ENCODE measurements around the gene ANKRD6. TPM values are rescaled to one million over a fixed set of nuclear protein-coding genes. Genes with fewer than 3 reads are reported as not detected.
A peak's percentile ranks its signal among the peaks of the same experiment; 100 is the strongest.

Gene ANKRD6
- total and polyA plus RNA-seq, 11 donors: 3.5 to 14.1 (median 10.2) TPM

DNA sequence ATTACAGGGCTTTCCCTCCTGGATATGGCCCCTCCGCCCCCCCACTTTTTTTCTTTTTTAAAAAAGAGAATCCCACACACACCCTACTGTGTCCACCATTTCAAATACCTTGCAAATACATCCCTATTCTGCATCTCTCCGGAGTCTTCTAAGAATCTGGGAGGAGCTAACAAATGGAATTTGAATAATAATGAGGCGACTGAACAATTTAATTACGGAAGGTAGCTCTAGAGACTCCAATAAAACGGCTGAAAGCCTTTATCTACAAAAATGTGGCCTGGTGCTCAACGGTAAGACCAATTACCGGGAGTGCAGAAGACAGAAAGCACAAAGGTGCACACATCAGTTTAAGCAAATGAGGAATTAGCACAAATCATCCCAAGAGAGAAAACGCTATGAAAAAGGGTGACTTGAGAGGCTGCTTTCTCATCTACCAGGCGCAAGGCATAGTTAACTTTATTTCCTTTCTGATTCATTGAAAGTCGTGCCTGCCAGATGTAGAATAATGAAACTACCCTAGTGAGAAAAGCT lies 22.7 kb upstream of the ANKRD6 start:
- WGBS, 4 donors: 42 to 58% (median 46%) methylated on average over 10 of the region's 10 CpGs
- intact Hi-C loops (cut with DNase I): loop anchor here in 5 of 10 donors (5.0 kb wide), 3 partner anchors 33 to 328 kb away; partner anchors contain the start of gene PNRC1 (in 1 of the 5)

GRCh38 chr6:89410788-89411144 lies 22.2 kb upstream of the ANKRD6 start:
- DNase-seq (no peak), ATAC-seq (no peak)
- peak overlapping the region; percentile 69 to 96 (median 84) for H3K4me3 ChIP-seq
- no peaks in the 10 kb centered on the region for H3K27me3 ChIP-seq
- TF ChIP-seq CTCF (IDR thresholded peaks at IDR 0.05): no peak
- no peak for TF ChIP-seq POLR2A (IDR thresholded peaks at IDR 0.05)
- peaks cover 0 to 55% (median 17%) of the 10 kb centered on the region in 12 donors for H3K4me1 ChIP-seq
- H3K27ac ChIP-seq: peak overlapping the region; percentile 79 to 94 (median 91)
- intact Hi-C loops (cut with DNase I): loop anchor here in 5 of 10 donors (5.0 kb wide), 3 partner anchors 33 to 328 kb away; partner anchors contain the start of gene PNRC1 (in 1 of the 5)
- no peaks in the 10 kb centered on the region for H3K9me3 ChIP-seq
- H3K36me3 ChIP-seq: no peaks in the 10 kb centered on the region
- 7 to 13% (median 9%) methylated on average over 4 of the region's 4 CpGs for whole genome bisulfite sequencing, 4 donors

More for the DNA sequence above, 22.7 kb upstream of the ANKRD6 start:
- peak overlapping the region in 11 of 12 donors; percentile 69 to 96 (median 85) for H3K4me3 ChIP-seq
- H3K9me3 ChIP-seq: no peaks in the 10 kb centered on the region
- H3K36me3 ChIP-seq: no peaks in the 10 kb centered on the region
- DNase-seq: no peak
- H3K4me1 ChIP-seq: peaks cover 0 to 55% (median 17%) of the 10 kb centered on the region in 12 donors
- ATAC-seq: no peak
- H3K27ac ChIP-seq: peak overlapping the region in 11 of 12 donors; percentile 83 to 94 (median 91)
- no peaks in the 10 kb centered on the region for H3K27me3 ChIP-seq
- no peak for TF ChIP-seq CTCF (IDR thresholded peaks at IDR 0.05)

DNA sequence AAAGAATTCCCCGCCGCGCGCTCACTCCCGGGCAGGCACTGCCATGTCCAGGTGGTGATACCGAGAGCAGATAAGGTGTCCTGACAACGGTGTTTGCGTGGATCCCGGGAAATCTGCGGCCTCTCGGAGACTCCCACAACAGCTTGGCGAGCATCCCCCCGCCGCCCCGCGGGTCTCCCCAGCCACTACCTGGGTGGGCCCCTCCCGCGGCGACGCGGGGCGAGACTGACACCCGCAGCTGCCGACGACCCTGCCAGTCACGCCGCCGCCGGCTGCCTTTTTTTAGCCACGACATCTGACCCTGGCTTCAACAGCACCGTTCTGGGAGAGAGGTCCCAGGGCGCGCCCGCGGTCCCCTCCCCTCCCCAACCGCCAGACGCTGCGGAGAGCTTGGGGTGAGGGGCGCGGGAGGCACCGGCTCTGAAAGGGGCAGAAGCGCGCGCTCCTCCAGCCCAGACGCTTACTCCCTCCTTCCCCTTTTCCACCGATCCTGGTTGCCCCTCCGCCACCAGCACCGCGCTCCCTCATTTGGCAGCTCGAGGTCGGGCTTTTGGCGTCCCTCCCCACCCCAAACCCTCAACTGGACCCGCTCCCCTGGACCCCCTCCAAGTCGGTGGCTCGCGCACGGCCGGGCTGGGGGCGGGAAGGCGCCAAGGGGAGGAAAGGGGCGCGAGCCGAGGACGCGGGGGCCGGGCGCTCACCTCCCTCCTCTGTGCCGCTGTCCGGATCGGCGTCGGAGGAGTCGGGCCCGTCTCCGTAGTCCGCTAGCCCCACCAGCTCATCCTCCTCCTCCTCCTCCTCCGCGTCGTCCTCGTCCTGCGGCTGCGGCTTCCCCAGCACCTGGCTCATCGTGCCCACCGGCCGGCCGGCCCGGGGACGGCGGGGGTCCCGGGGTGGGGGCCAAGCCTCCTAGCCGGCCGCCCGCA lies 21.5 kb upstream of the ANKRD6 start:
- DNase-seq (peak; percentile 38 to 72 (median 44)), ATAC-seq (peak; percentile 21 to 63 (median 52))
- no peaks in the 10 kb centered on the region for H3K36me3 ChIP-seq
- peaks cover 0 to 52% (median 16%) of the 10 kb centered on the region in 12 donors for H3K4me1 ChIP-seq
- H3K9me3 ChIP-seq: no peaks in the 10 kb centered on the region
- 0 to 1% (median 1%) methylated on average over 34 to 93 of the region's 93 CpGs for WGBS, 4 donors
- TF ChIP-seq POLR2A (IDR thresholded peaks at IDR 0.05) (no peak), CTCF (IDR thresholded peaks at IDR 0.05) (no peak)
- no peaks in the 10 kb centered on the region for H3K27me3 ChIP-seq
- H3K4me3 ChIP-seq: peak overlapping the region; percentile 69 to 96 (median 84)
- intact Hi-C loops (cut with DNase I): loop anchor here in 5 of 10 donors (2.0 to 5.0 kb wide), 4 partner anchors 34 to 329 kb away; partner anchors contain the start of gene PNRC1 (in 1 of the 5)
- peak overlapping the region; percentile 79 to 94 (median 91) for H3K27ac ChIP-seq

Data from heart left ventricle (tissue), 16 donors.